Pancreas (tissue), 10 donors: ENCODE data around the gene IP6K1. TPM values are rescaled to one million over a fixed set of nuclear protein-coding genes. Genes with fewer than 3 reads are reported as not detected.

Experiments
- ATAC-seq, 4 donors: fragments of 200-7000 bp; cut with Tn5 transposase; one replicate each; pipeline versions ENCODE4 v1.8.0 to v1.9.1; 2020; ENCODE audit warnings: mild to moderate bottlenecking in 4 of 4, moderate library complexity in 4 of 4
- DNase-seq, 6 donors: peaks; one replicate each; pipeline ENCODE4 v3.0.0-alpha.2; 2020
- FAIRE-seq: peaks from 2 replicates; lab custom pipeline; 2012; peaks lifted over from hg19 to GRCh38; lab: Jason Lieb, UNC
- H3K27ac ChIP-seq, 4 donors: fragments of 200-600 bp; sonication (generic); 1 replicate in 3 of 4; 2 replicates in 1 of 4; pipeline versions ENCODE4 v1.5.0 to v1.8.0; 2020
- H3K27me3 ChIP-seq, 4 donors: fragments of 200-600 bp; one replicate each; pipeline ENCODE4 v1.8.0; 2021
- H3K36me3 ChIP-seq, 3 donors: fragments of 200-600 bp; sonication (generic) in 1 of 3; one replicate each; pipeline versions ENCODE4 v1.5.0 to v1.8.0; 2020 to 2021
- H3K4me1 ChIP-seq, 3 donors: fragments of 200-600 bp; one replicate each; pipeline ENCODE4 v1.8.0; 2021
- H3K4me3 ChIP-seq, 4 donors: fragments of 200-600 bp; sonication (generic) in 2 of 4; one replicate each; pipeline versions ENCODE4 v1.5.0 to v1.8.0; 2020 to 2021
- H3K9me3 ChIP-seq, 4 donors: fragments of 200-600 bp; one replicate each; pipeline ENCODE4 v1.8.0; 2021
- WGBS, 2 donors: extraction: QIAGEN DNeasy Blood & Tissue Kit; methylation state at CpG; one replicate each; pipeline ENCODE4 v1.1.7; 2013; 5-methylcytosine and 5-hydroxymethylcytosine counted together
- intact Hi-C, 3 donors: fragments of 100-400 bp; cut with DNase I; formaldehyde crosslinking; loops; one replicate each; pipeline versions ENCODE4 v1.11.1 to v1.14.2; 2022
- microRNA-seq, 2 donors: library from miRNA; unstranded; fragments of <30 nt; microRNA quantifications; one replicate each; pipeline versions ENCODE4 to v1.1.0, GENCODE V29; 2019 to 2020
- polyA plus RNA-seq, 2 donors: library from polyadenylated mRNA; stranded (reverse); fragments of 200-250 nt; gene quantifications; one replicate each; pipeline ENCODE4 v1.2.3, GENCODE V29; 2013
- total RNA-seq, 6 donors: library from RNA; stranded (reverse); fragmentation: NEBNext Ultra II Directional in 4 of 6; extraction: Animal tissue kit (Norgen Biotek cat#: 25700) in 4 of 6; gene quantifications; one replicate each; pipeline versions ENCODE4 v1.2.1 to v1.2.4, GENCODE V29; 2021 to 2023
- TF ChIP-seq, protein P1 (sequence below), 4 donors: fragments of 200-600 bp; sonication (generic) in 3 of 4; IDR thresholded peaks; one replicate each; pipeline versions ENCODE4 v1.5.0 to v1.8.0; 2021; ENCODE audit warnings: antibody characterized with exemption in 4 of 4
- donor health status: healthy with polysubstance abuse.
- donor health status: DM: no; HTN: no; CAD: no; lungs with moderate emphysema.
- donor health status: DM: no; HTN: no; CAD: no.
- donor health status: control.
- donor health status: control.
- donor health status: Bipolar disorder and iron deficiency.
- donor health status: DM: yes; HTN: yes; CAD: no.
- donor health status: DM: no; HTN: no; CAD: no.
- donor health status: DM: no; HTN: no; CAD: no.
- donor health status: DM: yes; HTN: yes; CAD: no.

The IP6K1 gene
- total and polyA plus RNA-seq, 8 donors = 11.2 to 28.5 (median 15.2) TPM

DNA sequence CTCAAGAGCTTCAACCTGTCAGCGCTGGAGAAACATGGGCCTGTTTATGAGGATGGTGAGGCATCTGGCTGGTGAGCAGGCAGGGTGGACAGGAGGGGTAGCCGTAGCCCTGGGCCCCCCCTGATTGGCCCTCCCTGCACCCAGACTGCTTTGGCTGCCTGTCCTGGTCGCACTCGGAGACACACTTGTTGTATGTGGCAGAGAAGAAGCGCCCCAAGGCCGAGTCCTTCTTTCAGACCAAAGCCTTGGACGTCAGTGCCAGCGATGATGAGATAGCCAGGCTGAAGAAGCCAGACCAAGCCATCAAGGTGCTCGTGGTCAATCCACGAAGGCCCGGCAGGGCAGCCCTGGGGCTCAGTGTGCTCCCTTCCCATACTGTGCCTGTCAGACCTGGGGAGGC lies 110.4 kb downstream of the IP6K1 start:
- H3K36me3 ChIP-seq = peaks cover 0 to 17% (median 10%) of the 10 kb centered on the region in 3 donors
- 88 to 91% methylated on average over 11 of the region's 11 CpGs for WGBS, 2 donors
- DNase-seq = no peak

DNA sequence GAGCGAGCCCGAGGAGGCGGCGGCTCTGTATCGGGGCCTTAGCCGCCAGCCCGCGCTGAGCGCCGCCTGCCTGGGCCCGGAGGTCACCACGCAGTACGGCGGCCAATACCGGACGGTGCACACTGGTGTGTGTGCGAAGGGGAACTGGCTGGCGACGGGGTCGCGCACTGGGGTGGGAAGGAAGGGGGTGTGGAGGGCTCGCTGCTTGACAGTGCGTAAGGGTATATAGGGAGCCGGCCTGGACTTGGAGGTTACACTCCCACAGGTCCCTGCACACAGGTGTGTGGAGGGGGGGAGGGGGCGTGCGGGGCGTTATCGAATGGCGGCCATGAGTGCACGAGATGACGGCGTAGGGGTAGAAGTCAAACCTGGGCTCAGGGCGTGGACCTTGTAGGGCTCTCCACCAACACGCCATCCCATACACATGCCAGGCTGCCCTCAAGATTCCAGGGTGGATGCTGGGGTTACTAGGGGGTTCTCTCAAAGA lies 111.8 kb downstream of the IP6K1 start:
- Histone ChIP-seq H3K27ac (peak overlapping the region; percentile 86 to 93 (median 90)), H3K4me3 (peak overlapping the region; percentile 66 to 98 (median 92)), H3K36me3 (peaks cover 0 to 17% (median 10%) of the 10 kb centered on the region in 3 donors), H3K4me1 (peaks cover 0 to 11% (median 6%) of the 10 kb centered on the region in 3 donors), H3K27me3 (no peaks in the 10 kb centered on the region), H3K9me3 (no peaks in the 10 kb centered on the region)
- intact Hi-C loops = loop anchor here in 1 of 3 donors (5.0 kb wide), 1 partner anchor 137 kb away; no protein-coding TSS in a partner anchor
- WGBS, 2 donors = 2 to 3% methylated on average over 34 of the region's 34 CpGs
- FAIRE-seq (no peak), ATAC-seq (peak; percentile 9 to 42 (median 23)), DNase-seq (no peak)
- TF ChIP-seq, protein P1, sequence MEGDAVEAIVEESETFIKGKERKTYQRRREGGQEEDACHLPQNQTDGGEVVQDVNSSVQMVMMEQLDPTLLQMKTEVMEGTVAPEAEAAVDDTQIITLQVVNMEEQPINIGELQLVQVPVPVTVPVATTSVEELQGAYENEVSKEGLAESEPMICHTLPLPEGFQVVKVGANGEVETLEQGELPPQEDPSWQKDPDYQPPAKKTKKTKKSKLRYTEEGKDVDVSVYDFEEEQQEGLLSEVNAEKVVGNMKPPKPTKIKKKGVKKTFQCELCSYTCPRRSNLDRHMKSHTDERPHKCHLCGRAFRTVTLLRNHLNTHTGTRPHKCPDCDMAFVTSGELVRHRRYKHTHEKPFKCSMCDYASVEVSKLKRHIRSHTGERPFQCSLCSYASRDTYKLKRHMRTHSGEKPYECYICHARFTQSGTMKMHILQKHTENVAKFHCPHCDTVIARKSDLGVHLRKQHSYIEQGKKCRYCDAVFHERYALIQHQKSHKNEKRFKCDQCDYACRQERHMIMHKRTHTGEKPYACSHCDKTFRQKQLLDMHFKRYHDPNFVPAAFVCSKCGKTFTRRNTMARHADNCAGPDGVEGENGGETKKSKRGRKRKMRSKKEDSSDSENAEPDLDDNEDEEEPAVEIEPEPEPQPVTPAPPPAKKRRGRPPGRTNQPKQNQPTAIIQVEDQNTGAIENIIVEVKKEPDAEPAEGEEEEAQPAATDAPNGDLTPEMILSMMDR (IDR thresholded peaks at IDR 0.05) = no peak

More for the DNA sequence above, 110.4 kb downstream of the IP6K1 start:
- H3K4me3 ChIP-seq = no peak overlapping the region
- no peak for ATAC-seq
- no peaks in the 10 kb centered on the region for H3K9me3 ChIP-seq
- intact Hi-C loops = no loop called here
- H3K27me3 ChIP-seq = no peaks in the 10 kb centered on the region
- no peak overlapping the region for H3K27ac ChIP-seq
- TF ChIP-seq, protein P1 (IDR thresholded peaks at IDR 0.05) = no peak
- H3K4me1 ChIP-seq = peaks cover 0 to 11% (median 6%) of the 10 kb centered on the region in 3 donors
- FAIRE-seq = no peak

Small RNA genes lying within 50 kb of the gene (microRNA-seq; reads per million reads assigned to microRNA genes)
- gene MIR5193 = 0.29 to 0.39 reads per million in 2 donors

Other genes with a start within 250 kb of the IP6K1 start
- gene BSN, start 232.1 kb downstream of the IP6K1 start, total RNA-seq = 1 to 10 TPM in 3 of 6 donors, under 1 TPM in 3; 0.56 to 1.2 (median 0.85) TPM
- gene BSN, start 232.1 kb downstream of the IP6K1 start, polyA plus RNA-seq = 1 to 10 TPM in 1 of 2 donors, under 1 TPM in 1; 0.89 to 1.6 TPM
- 10 to 100 TPM; 41.2 to 57.3 (median 49.3) TPM for gene APEH, start 112.2 kb downstream of the IP6K1 start, total RNA-seq
- 10 to 100 TPM; 26.1 to 39.3 TPM for gene APEH, start 112.2 kb downstream of the IP6K1 start, polyA plus RNA-seq
- 10 to 100 TPM; 17.2 to 36.5 (median 21.6) TPM for gene MST1, start 97.1 kb downstream of the IP6K1 start, total RNA-seq
- gene MST1, start 97.1 kb downstream of the IP6K1 start, polyA plus RNA-seq = 100 to 1,000 TPM in 1 of 2 donors, 10 to 100 TPM in 1; 83.0 to 150 TPM
- gene RNF123, start 97.0 kb downstream of the IP6K1 start, total RNA-seq = 10 to 100 TPM; 13.5 to 27.6 (median 18.3) TPM
- 10 to 100 TPM; 21.8 to 24.3 TPM for gene RNF123, start 97.0 kb downstream of the IP6K1 start, polyA plus RNA-seq
- not detected for gene AMIGO3, start 66.9 kb downstream of the IP6K1 start, total RNA-seq
- 1 to 10 TPM; 3.9 to 4.0 TPM for gene AMIGO3, start 66.9 kb downstream of the IP6K1 start, polyA plus RNA-seq
- 10 to 100 TPM; 22.4 to 46.7 (median 31.4) TPM for gene GMPPB, start 62.6 kb downstream of the IP6K1 start, total RNA-seq
- gene GMPPB, start 62.6 kb downstream of the IP6K1 start, polyA plus RNA-seq = 10 to 100 TPM; 35.9 to 38.1 TPM
- not detected for gene CDHR4, start 13.3 kb upstream of the IP6K1 start, total RNA-seq
- gene CDHR4, start 13.3 kb upstream of the IP6K1 start, polyA plus RNA-seq = not detected
- 1 to 10 TPM in 1 of 6 donors, under 1 TPM in 5; 0.55 to 1.4 (median 0.62) TPM for gene INKA1, start 16.7 kb upstream of the IP6K1 start, total RNA-seq
- gene INKA1, start 16.7 kb upstream of the IP6K1 start, polyA plus RNA-seq = 1 to 10 TPM; 1.6 to 2.0 TPM
- gene UBA7, start 27.4 kb upstream of the IP6K1 start, total RNA-seq = 10 to 100 TPM; 17.7 to 63.9 (median 28.8) TPM
- 10 to 100 TPM; 72.9 to 86.2 TPM for gene UBA7, start 27.4 kb upstream of the IP6K1 start, polyA plus RNA-seq
- gene TRAIP, start 70.0 kb upstream of the IP6K1 start, total RNA-seq = 1 to 10 TPM in 2 of 6 donors, under 1 TPM in 4; 0.79 to 2.5 (median 0.84) TPM
- 1 to 10 TPM; 1.4 to 2.3 TPM for gene TRAIP, start 70.0 kb upstream of the IP6K1 start, polyA plus RNA-seq
- gene CAMKV, start 83.4 kb upstream of the IP6K1 start, total RNA-seq = under 1 TPM in 2 of 6 donors, not detected in 4; 0.19 to 0.22 TPM
- under 1 TPM in 1 of 2 donors, not detected in 1; 0.42 TPM for gene CAMKV, start 83.4 kb upstream of the IP6K1 start, polyA plus RNA-seq
- 10 to 100 TPM in 1 of 6 donors, 1 to 10 TPM in 5; 4.9 to 14.7 (median 6.4) TPM for gene MST1R, start 117.3 kb upstream of the IP6K1 start, total RNA-seq
- 10 to 100 TPM in 1 of 2 donors, 1 to 10 TPM in 1; 9.6 to 12.4 TPM for gene MST1R, start 117.3 kb upstream of the IP6K1 start, polyA plus RNA-seq
- 1 to 10 TPM; 2.3 to 5.4 (median 4.2) TPM for gene MON1A, start 143.3 kb upstream of the IP6K1 start, total RNA-seq
- 1 to 10 TPM; 7.5 to 7.7 TPM for gene MON1A, start 143.3 kb upstream of the IP6K1 start, polyA plus RNA-seq
- gene RBM6, start 153.6 kb upstream of the IP6K1 start, total RNA-seq = 10 to 100 TPM; 24.9 to 64.1 (median 41.7) TPM
- gene RBM6, start 153.6 kb upstream of the IP6K1 start, polyA plus RNA-seq = 100 to 1,000 TPM; 245 to 249 TPM